HepG2 (cell line): Measurements from ENCODE around the gene BCL2L11. TPM values are rescaled to one million over a fixed set of nuclear protein-coding genes. Genes with fewer than 3 reads are reported as not detected.

Experiments
- AGO2 ChIP-seq: fragments of 200-400 bp; formaldehyde crosslinking; optimal IDR thresholded peaks from 2 replicates; pipeline ENCODE3; 2017; ENCODE audit warnings: mild to moderate bottlenecking, low read depth, low read length, moderate library complexity
- ARID3A ChIP-seq: IDR thresholded peaks from 2 replicates; pipeline ENCODE4 v1.6.1; 2012; ENCODE audit warnings: low read depth, low read length, improper control_type of control experiment
- GABPA ChIP-seq, 2 experiments: IDR thresholded peaks; 2 replicates each; pipeline ENCODE4 v1.6.1; 2011 to 2016; ENCODE audit warnings: low read depth in 2 of 2, low read length in 1 of 2, missing biosample characterization in 1 of 2, missing genetic modification characterization in 1 of 2
- HOXA5 ChIP-seq: sonication (generic); formaldehyde crosslinking; IDR thresholded peaks from 2 replicates; pipeline ENCODE4 v1.4.0; 2020; ENCODE audit warnings: missing genetic modification reagents
- HOXA9 ChIP-seq: sonication (generic); formaldehyde crosslinking; IDR thresholded peaks from 2 replicates; pipeline ENCODE4 v1.8.1; 2022; ENCODE audit warnings: missing genetic modification reagents, mild to moderate bottlenecking, moderate library complexity, borderline replicate concordance
- ISL2 ChIP-seq: sonication (generic); formaldehyde crosslinking; IDR thresholded peaks from 2 replicates; pipeline ENCODE4 v1.5.0; 2020; ENCODE audit warnings: missing genetic modification reagents
- MXD1 ChIP-seq: sonication (generic); formaldehyde crosslinking; IDR thresholded peaks from 2 replicates; pipeline ENCODE4 v1.4.0; 2020; ENCODE audit warnings: mild to moderate bottlenecking, missing genetic modification reagents
- NCOA1 ChIP-seq: sonication (generic); formaldehyde crosslinking; IDR thresholded peaks from 2 replicates; pipeline ENCODE4 v1.9.0; 2021; ENCODE audit warnings: missing genetic modification reagents
- NCOA5 ChIP-seq: sonication (generic); formaldehyde crosslinking; IDR thresholded peaks from 2 replicates; pipeline ENCODE4 v1.4.0; 2020; ENCODE audit warnings: missing genetic modification reagents
- PAX8 ChIP-seq: sonication (generic); formaldehyde crosslinking; IDR thresholded peaks from 2 replicates; pipeline ENCODE4 v1.8.0; 2022; ENCODE audit warnings: mild to moderate bottlenecking, missing genetic modification reagents, borderline replicate concordance
- SAP130 ChIP-seq: IDR thresholded peaks from 2 replicates; pipeline ENCODE4 v1.6.1; 2016; ENCODE audit warnings: low read depth
- SKIL ChIP-seq: sonication (generic); formaldehyde crosslinking; IDR thresholded peaks from 2 replicates; pipeline ENCODE4 v1.8.0; 2022; ENCODE audit warnings: missing genetic modification reagents, mild to moderate bottlenecking, moderate library complexity, borderline replicate concordance
- SP4 ChIP-seq: sonication (generic); formaldehyde crosslinking; IDR thresholded peaks from 2 replicates; pipeline ENCODE4 v1.8.1; 2023; ENCODE audit warnings: mild to moderate bottlenecking, missing genetic modification reagents
- TEAD3 ChIP-seq: optimal IDR thresholded peaks from 2 replicates; pipeline ENCODE3; 2016; ENCODE audit warnings: borderline replicate concordance
- ZMYM3 ChIP-seq: sonication (generic); formaldehyde crosslinking; IDR thresholded peaks from 2 replicates; pipeline ENCODE4 v1.5.1; 2020; ENCODE audit warnings: mild to moderate bottlenecking, missing genetic modification reagents
- ZNF121 ChIP-seq: sonication (generic); formaldehyde crosslinking; IDR thresholded peaks from 2 replicates; pipeline ENCODE4 v1.5.0; 2020; ENCODE audit warnings: mild to moderate bottlenecking, missing genetic modification reagents
- ZNF33A ChIP-seq: sonication (generic); formaldehyde crosslinking; IDR thresholded peaks from 2 replicates; pipeline ENCODE4 v1.5.1; 2020; ENCODE audit warnings: missing genetic modification reagents, mild to moderate bottlenecking, moderate library complexity, borderline replicate concordance
- ZNF563 ChIP-seq: sonication (generic); formaldehyde crosslinking; IDR thresholded peaks from 2 replicates; pipeline ENCODE4 v1.8.0; 2022; ENCODE audit warnings: mild to moderate bottlenecking, moderate library complexity, missing genetic modification reagents
- polyA plus RNA-seq, 8 experiments: library from polyadenylated mRNA; depleted of rRNA in 3 of 8; stranded (reverse) in 7 of 8; unstranded in 1 of 8; fragments of >200 nt; fragmentation: Illumina TruSeq in 4 of 8; extraction: Trizol in 4 of 8; gene quantifications; 2 replicates each; pipeline versions ENCODE4 v1.2.1 to v1.2.3, GENCODE V29; 2011 to 2016; ENCODE audit warnings: low read depth in 4 of 8, missing spikeins in 1 of 8, mixed read lengths in 1 of 8; ENCODE audit not compliant: insufficient read depth in 1 of 8
- total RNA-seq, 5 experiments: library from RNA; depleted of rRNA; stranded (reverse); fragments of >200 nt; fragmentation: Illumina TruSeq; extraction: Trizol; gene quantifications; 2 replicates each; pipeline ENCODE4 v1.2.3, GENCODE V29; 2016; ENCODE audit warnings: low read depth in 1 of 5
- TF ChIP-seq, protein P1 (sequence below): IDR thresholded peaks from 2 replicates; pipeline ENCODE4 v1.6.1; 2016
- TF ChIP-seq, protein P2 (sequence below): sonication (generic); formaldehyde crosslinking; IDR thresholded peaks from 2 replicates; pipeline ENCODE4 v1.9.0; 2022; ENCODE audit warnings: low read depth, missing genetic modification reagents

The BCL2L11 gene
- total and polyA plus RNA-seq, 2 of the 13 experiments (the other 11 are each of a cell fraction or from before 2014, with no cell fraction given) = 6.1 to 9.7 TPM

GRCh38 chr2:111121028-111121827 lies 514 bp downstream of the BCL2L11 start (continued):
- TF ChIP-seq, protein P1, sequence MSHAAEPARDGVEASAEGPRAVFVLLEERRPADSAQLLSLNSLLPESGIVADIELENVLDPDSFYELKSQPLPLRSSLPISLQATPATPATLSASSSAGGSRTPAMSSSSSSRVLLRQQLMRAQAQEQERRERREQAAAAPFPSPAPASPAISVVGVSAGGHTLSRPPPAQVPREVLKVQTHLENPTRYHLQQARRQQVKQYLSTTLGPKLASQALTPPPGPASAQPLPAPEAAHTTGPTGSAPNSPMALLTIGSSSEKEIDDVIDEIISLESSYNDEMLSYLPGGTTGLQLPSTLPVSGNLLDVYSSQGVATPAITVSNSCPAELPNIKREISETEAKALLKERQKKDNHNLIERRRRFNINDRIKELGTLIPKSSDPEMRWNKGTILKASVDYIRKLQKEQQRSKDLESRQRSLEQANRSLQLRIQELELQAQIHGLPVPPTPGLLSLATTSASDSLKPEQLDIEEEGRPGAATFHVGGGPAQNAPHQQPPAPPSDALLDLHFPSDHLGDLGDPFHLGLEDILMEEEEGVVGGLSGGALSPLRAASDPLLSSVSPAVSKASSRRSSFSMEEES (CRISPR knock-in tag) = peak; percentile 13; the same call in 1 of the 2 replicates
- no peak for TF ChIP-seq HOXA5 (CRISPR knock-in tag)
- no peak for TF ChIP-seq ZMYM3
- TF ChIP-seq ISL2 (CRISPR knock-in tag) = 0 out of 2 replicates have a peak, but pooled peaks have one; percentile 11
- TF ChIP-seq ZNF33A (CRISPR knock-in tag) = no peak
- TF ChIP-seq NCOA5 (CRISPR knock-in tag) = no peak
- no peak for TF ChIP-seq NCOA1 (CRISPR knock-in tag)
- TF ChIP-seq, protein P2, sequence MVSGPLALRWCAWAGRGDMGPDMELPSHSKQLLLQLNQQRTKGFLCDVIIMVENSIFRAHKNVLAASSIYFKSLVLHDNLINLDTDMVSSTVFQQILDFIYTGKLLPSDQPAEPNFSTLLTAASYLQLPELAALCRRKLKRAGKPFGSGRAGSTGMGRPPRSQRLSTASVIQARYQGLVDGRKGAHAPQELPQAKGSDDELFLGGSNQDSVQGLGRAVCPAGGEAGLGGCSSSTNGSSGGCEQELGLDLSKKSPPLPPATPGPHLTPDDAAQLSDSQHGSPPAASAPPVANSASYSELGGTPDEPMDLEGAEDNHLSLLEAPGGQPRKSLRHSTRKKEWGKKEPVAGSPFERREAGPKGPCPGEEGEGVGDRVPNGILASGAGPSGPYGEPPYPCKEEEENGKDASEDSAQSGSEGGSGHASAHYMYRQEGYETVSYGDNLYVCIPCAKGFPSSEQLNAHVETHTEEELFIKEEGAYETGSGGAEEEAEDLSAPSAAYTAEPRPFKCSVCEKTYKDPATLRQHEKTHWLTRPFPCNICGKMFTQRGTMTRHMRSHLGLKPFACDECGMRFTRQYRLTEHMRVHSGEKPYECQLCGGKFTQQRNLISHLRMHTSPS (CRISPR knock-in tag) = peak; percentile 48; the same call in 1 of the 2 replicates
- no peak for TF ChIP-seq GABPA (IDR thresholded peaks at IDR 0.05; ENCODE audit: low read depth, low read length)
- no peak for TF ChIP-seq GABPA (CRISPR knock-in tag; IDR thresholded peaks at IDR 0.05; ENCODE audit: low read depth)
- TF ChIP-seq SKIL (CRISPR knock-in tag) = peak; percentile 55; the same call in 1 of the 2 replicates
- peak; percentile 5; the same call in 1 of the 2 replicates for TF ChIP-seq PAX8
- TF ChIP-seq SAP130 = peak; percentile 7; the same call in 1 of the 2 replicates
- TF ChIP-seq SP4 (CRISPR knock-in tag) = no peak; the same call in 1 of the 2 replicates
- TF ChIP-seq AGO2 = peak; percentile 14
- TF ChIP-seq MXD1 (CRISPR knock-in tag) = peak; percentile 49; the same call in 1 of the 2 replicates
- no peak for TF ChIP-seq ARID3A
- TF ChIP-seq ZNF121 (CRISPR knock-in tag) = no peak
- TF ChIP-seq TEAD3 = no peak
- TF ChIP-seq ZNF563 (CRISPR knock-in tag) = no peak
- peak; percentile 67 for TF ChIP-seq HOXA9 (CRISPR knock-in tag)
